ENCODE results near the gene TMEM108.

The TMEM108 gene

GRCh38 chr3:133294253-133294652 is 256.1 kb downstream of the TMEM108 start:
- H3K4me3 ChIP-seq (replicated peaks; ENCODE audit: low read depth, low read length), result no peak overlapping the region
- TF ChIP-seq CTCF (IDR thresholded peaks at IDR 0.05; ENCODE audit: low read depth, low read length, missing control alignments), result no peak
- DNase-seq (ENCODE audit: extremely low read depth, low read depth), result no peak

- H3K4me3 ChIP-seq (replicated peaks; ENCODE audit: low read depth, low read length), result no peak overlapping the region
- TF ChIP-seq CTCF (IDR thresholded peaks at IDR 0.05; ENCODE audit: low read depth, low read length, missing control alignments), result no peak
- DNase-seq (ENCODE audit: extremely low read depth, low read depth), result peak; percentile 26
Measured at GRCh38 chr3:133295199-133295901, 257.2 kb downstream of the TMEM108 start.

DNA sequence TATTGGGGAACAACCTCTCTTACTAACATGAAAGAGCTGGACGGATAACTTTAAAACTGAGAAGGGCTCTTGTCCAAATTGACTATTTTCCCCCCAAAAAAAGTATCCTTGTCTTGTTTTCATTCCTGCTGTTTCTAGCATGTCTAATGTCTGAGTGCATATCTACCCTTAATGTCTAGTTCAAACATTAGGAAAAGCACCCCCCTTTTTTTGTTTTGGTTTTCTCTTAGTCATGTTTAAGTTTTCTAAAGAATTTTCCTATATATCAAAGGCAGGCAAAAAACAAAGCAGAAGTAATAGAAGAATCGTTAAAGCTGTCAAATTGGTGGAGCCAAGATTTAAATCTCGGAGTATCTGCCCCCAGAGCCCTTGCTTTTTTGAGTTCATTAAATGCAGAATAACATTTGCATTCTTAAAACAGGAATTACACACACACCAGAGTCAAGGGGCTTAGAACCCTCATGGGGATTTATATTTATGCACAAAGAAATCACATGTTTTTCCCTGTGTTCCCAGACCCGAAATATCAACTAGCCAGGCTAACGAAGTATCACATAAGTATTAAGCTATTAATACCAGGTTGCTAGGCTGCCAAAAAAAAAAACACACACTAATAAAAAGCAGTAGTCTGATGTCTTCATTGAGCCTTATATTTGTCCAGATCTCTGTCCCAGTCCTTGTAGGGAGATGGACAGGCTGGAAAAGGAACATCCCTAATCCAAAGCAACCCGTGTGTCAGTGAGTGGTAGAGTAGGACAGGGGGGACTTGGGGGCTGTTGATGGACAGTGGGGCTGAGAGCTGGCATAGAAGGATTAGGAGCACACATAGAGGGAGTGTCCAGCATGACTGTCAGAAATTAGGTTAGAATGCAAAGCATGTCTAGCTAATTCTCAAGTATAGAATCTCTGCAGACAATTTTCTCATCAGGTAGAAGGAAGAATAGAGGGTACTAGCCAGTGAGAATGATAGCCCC is 258.0 kb downstream of the TMEM108 start:
- DNase-seq (ENCODE audit: extremely low read depth, low read depth), result no peak
- H3K4me3 ChIP-seq (replicated peaks; ENCODE audit: low read depth, low read length), result no peak overlapping the region
- no peak for TF ChIP-seq CTCF (IDR thresholded peaks at IDR 0.05; ENCODE audit: low read depth, low read length, missing control alignments)

DNA sequence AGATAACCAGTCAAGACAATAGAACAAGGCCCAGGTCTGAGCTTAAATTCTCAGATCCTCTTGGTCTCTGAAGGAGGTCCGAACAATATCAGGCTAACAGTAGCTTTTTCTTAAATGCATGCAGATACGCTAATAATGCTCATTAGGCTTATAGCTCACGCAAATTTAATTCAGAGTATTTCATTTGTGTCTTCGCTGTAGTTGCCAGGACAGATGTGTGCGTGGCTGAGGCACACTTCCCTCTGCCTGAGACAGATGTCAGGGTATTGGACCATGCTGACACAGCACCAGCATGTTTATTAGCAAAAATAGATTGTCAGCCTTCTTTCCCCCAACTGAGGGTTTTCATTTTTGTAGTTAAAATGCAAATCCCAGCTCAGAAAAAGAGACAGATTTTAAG is 258.8 kb downstream of the TMEM108 start:
- no peak overlapping the region for H3K4me3 ChIP-seq (replicated peaks; ENCODE audit: low read depth, low read length)
- no peak for DNase-seq (ENCODE audit: extremely low read depth, low read depth)

GRCh38 chr3:133300102-133300501 is 261.9 kb downstream of the TMEM108 start:
- DNase-seq (ENCODE audit: extremely low read depth, low read depth), result no peak
- no peak overlapping the region for H3K4me3 ChIP-seq (replicated peaks; ENCODE audit: low read depth, low read length)
- TF ChIP-seq CTCF (IDR thresholded peaks at IDR 0.05; ENCODE audit: low read depth, low read length, missing control alignments), result no peak

More for the DNA sequence above, 258.8 kb downstream of the TMEM108 start:
- TF ChIP-seq CTCF (IDR thresholded peaks at IDR 0.05; ENCODE audit: low read depth, low read length, missing control alignments), result no peak

GRCh38 chr3:133301194-133301593 is 263.0 kb downstream of the TMEM108 start:
- peak; percentile 16 for DNase-seq (ENCODE audit: extremely low read depth, low read depth)
- no peak for TF ChIP-seq CTCF (IDR thresholded peaks at IDR 0.05; ENCODE audit: low read depth, low read length, missing control alignments)
- H3K4me3 ChIP-seq (replicated peaks; ENCODE audit: low read depth, low read length), result no peak overlapping the region
